PFSK-1 (cell line): Measurements from ENCODE around the gene VWA1.

ENCODE experiments used
- POLR2AphosphoS5 ChIP-seq: IDR thresholded peaks from 2 replicates; pipeline ENCODE4 v1.6.1; 2012; ENCODE audit warnings: low read depth, mild to moderate bottlenecking, control low read depth, low read length, moderate library complexity
- SIN3A ChIP-seq: IDR thresholded peaks from 2 replicates; pipeline ENCODE4 v1.6.1; 2012; ENCODE audit warnings: mild to moderate bottlenecking, low read length, moderate library complexity, borderline replicate concordance; ENCODE audit not compliant: insufficient read depth
- TAF1 ChIP-seq: IDR thresholded peaks from 2 replicates; pipeline ENCODE4 v1.6.1; 2012; ENCODE audit warnings: low read length, control low read depth, borderline replicate concordance; ENCODE audit not compliant: insufficient read depth
- TF ChIP-seq, protein P1 (sequence below), 2 experiments: IDR thresholded peaks; 2 replicates each; pipeline versions ENCODE4 v1.6.1 to v1.8.0; 2011 to 2012; ENCODE audit warnings: low read depth in 2 of 2, low read length in 2 of 2, control low read depth in 1 of 2, inconsistent platforms in 1 of 2, mild to moderate bottlenecking in 1 of 2, moderate library complexity in 1 of 2; ENCODE audit not compliant: insufficient read depth in 1 of 2

DNA sequence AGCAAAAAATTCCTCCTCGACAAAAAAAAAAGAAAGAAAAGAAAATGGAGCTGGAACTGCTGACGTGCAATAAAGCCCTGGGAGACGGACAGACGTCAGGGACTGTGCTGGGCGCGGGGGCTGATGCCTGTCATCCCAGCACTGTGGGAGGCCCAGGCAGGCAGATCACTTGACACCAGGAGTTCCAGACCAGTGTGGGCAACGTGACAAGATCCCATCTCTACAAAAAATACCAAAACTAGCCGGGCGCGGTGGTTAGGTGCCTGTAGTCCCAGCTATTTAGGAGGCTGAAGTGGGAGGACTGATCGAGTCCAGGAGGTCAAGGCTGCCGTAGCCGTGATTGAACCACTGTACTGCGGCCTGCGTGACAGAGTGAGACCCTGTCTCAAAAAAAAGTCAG lies 10.8 kb upstream of the VWA1 start:
- no peak for TF ChIP-seq POLR2AphosphoS5
- TF ChIP-seq, protein P1, sequence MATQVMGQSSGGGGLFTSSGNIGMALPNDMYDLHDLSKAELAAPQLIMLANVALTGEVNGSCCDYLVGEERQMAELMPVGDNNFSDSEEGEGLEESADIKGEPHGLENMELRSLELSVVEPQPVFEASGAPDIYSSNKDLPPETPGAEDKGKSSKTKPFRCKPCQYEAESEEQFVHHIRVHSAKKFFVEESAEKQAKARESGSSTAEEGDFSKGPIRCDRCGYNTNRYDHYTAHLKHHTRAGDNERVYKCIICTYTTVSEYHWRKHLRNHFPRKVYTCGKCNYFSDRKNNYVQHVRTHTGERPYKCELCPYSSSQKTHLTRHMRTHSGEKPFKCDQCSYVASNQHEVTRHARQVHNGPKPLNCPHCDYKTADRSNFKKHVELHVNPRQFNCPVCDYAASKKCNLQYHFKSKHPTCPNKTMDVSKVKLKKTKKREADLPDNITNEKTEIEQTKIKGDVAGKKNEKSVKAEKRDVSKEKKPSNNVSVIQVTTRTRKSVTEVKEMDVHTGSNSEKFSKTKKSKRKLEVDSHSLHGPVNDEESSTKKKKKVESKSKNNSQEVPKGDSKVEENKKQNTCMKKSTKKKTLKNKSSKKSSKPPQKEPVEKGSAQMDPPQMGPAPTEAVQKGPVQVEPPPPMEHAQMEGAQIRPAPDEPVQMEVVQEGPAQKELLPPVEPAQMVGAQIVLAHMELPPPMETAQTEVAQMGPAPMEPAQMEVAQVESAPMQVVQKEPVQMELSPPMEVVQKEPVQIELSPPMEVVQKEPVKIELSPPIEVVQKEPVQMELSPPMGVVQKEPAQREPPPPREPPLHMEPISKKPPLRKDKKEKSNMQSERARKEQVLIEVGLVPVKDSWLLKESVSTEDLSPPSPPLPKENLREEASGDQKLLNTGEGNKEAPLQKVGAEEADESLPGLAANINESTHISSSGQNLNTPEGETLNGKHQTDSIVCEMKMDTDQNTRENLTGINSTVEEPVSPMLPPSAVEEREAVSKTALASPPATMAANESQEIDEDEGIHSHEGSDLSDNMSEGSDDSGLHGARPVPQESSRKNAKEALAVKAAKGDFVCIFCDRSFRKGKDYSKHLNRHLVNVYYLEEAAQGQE (IDR thresholded peaks at IDR 0.05; ENCODE audit: insufficient read depth in 1 of 2, low read depth in 2 of 2, low read length in 2 of 2), result no peak
- no peak for TF ChIP-seq TAF1
- TF ChIP-seq SIN3A, result no peak
